Sigmoid colon (tissue), 4 donors: ENCODE data around the gene SHB.

Source experiments
- CTCF ChIP-seq, 4 experiments: fragments of 450-650 bp in 3 of 4; fragments of 200-600 bp in 1 of 4; IDR thresholded peaks; one replicate each; pipeline ENCODE4 v1.5.1; 2016 to 2019; ENCODE audit warnings: antibody characterized with exemption in 4 of 4, mild to moderate bottlenecking in 3 of 4, moderate library complexity in 2 of 4
- POLR2A ChIP-seq, 2 donors: fragments of 450-650 bp; IDR thresholded peaks; one replicate each; pipeline ENCODE4 v1.6.1; 2016; ENCODE audit warnings: antibody characterized with exemption in 2 of 2, mild to moderate bottlenecking in 2 of 2, moderate library complexity in 2 of 2
- POLR2AphosphoS5 ChIP-seq, 4 donors: sonication (generic); formaldehyde crosslinking; IDR thresholded peaks; one replicate each; pipeline ENCODE4 v1.6.1; 2017; ENCODE audit warnings: antibody characterized with exemption in 4 of 4

GRCh38 chr9:37921168-37921510, 147.9 kb downstream of the SHB start:
- TF ChIP-seq CTCF (IDR thresholded peaks at IDR 0.05) (no peak), POLR2AphosphoS5 (IDR thresholded peaks at IDR 0.05) (no peak), POLR2A (IDR thresholded peaks at IDR 0.05) (no peak)
